ENCODE data around the gene RFX3.

RFX3 gene

GRCh38 chr9:3525836-3526164, at the start of gene RFX3:
TSS of gene RFX3 (minus strand) at chr9:3526001. CDS start at chr9:3395588, 130,413 bp downstream.
- H3K9me3 ChIP-seq (ENCODE audit: control insufficient read depth, insufficient read depth, low read length) = no peaks in the 10 kb centered on the region
- H3K27ac ChIP-seq (ENCODE audit: low read length) = no peak within 1 kb of the TSS
- no CpG with 5 or more reads among the region's 24 CpGs for WGBS (ENCODE audit: insufficient coverage, insufficient read length)
- no peaks in the 10 kb centered on the region for H3K4me1 ChIP-seq (ENCODE audit: control insufficient read depth, insufficient read depth, low read length)
- no peaks in the 10 kb centered on the region for H3K36me3 ChIP-seq (ENCODE audit: control insufficient read depth, insufficient read depth, low read length)
- no peaks in the 10 kb centered on the region for H3K27me3 ChIP-seq (ENCODE audit: control insufficient read depth, insufficient read depth, low read length)
- no peak for DNase-seq (ENCODE audit: low read depth, low spot score)
- peak within 1 kb of the TSS; percentile 91 for H3K4me3 ChIP-seq (ENCODE audit: low read length)

- no peaks in the 10 kb centered on the region for H3K9me3 ChIP-seq (ENCODE audit: control insufficient read depth, insufficient read depth, low read length)
- H3K27ac ChIP-seq (ENCODE audit: low read length) = no peak overlapping the region
- DNase-seq (ENCODE audit: low read depth, low spot score) = no peak
- H3K4me1 ChIP-seq (ENCODE audit: control insufficient read depth, insufficient read depth, low read length) = no peaks in the 10 kb centered on the region
- H3K27me3 ChIP-seq (ENCODE audit: control insufficient read depth, insufficient read depth, low read length) = no peaks in the 10 kb centered on the region
- no peaks in the 10 kb centered on the region for H3K36me3 ChIP-seq (ENCODE audit: control insufficient read depth, insufficient read depth, low read length)
- no CpG with 5 or more reads among the region's 1 CpG for WGBS (ENCODE audit: insufficient coverage, insufficient read length)
- no peak overlapping the region for H3K4me3 ChIP-seq (ENCODE audit: low read length)
These were observed 45.7 kb upstream of the RFX3 start for GRCh38 chr9:3571500-3571899.

GRCh38 chr9:3569529-3569928, 43.7 kb upstream of the RFX3 start:
- H3K4me3 ChIP-seq (ENCODE audit: low read length) = no peak overlapping the region
- DNase-seq (ENCODE audit: low read depth, low spot score) = no peak
- no CpG with 5 or more reads among the region's 1 CpG for WGBS (ENCODE audit: insufficient coverage, insufficient read length)
- H3K4me1 ChIP-seq (ENCODE audit: control insufficient read depth, insufficient read depth, low read length) = no peaks in the 10 kb centered on the region
- no peaks in the 10 kb centered on the region for H3K27me3 ChIP-seq (ENCODE audit: control insufficient read depth, insufficient read depth, low read length)
- no peaks in the 10 kb centered on the region for H3K9me3 ChIP-seq (ENCODE audit: control insufficient read depth, insufficient read depth, low read length)
- H3K27ac ChIP-seq (ENCODE audit: low read length) = no peak overlapping the region
- no peaks in the 10 kb centered on the region for H3K36me3 ChIP-seq (ENCODE audit: control insufficient read depth, insufficient read depth, low read length)

GRCh38 chr9:3567988-3568387, 42.2 kb upstream of the RFX3 start:
- no CpG with 5 or more reads among the region's 6 CpGs for WGBS (ENCODE audit: insufficient coverage, insufficient read length)
- DNase-seq (ENCODE audit: low read depth, low spot score) = no peak
- Histone ChIP-seq H3K36me3 (ENCODE audit: control insufficient read depth, insufficient read depth, low read length) (no peaks in the 10 kb centered on the region), H3K4me1 (ENCODE audit: control insufficient read depth, insufficient read depth, low read length) (no peaks in the 10 kb centered on the region), H3K4me3 (ENCODE audit: low read length) (no peak overlapping the region), H3K27me3 (ENCODE audit: control insufficient read depth, insufficient read depth, low read length) (no peaks in the 10 kb centered on the region), H3K9me3 (ENCODE audit: control insufficient read depth, insufficient read depth, low read length) (no peaks in the 10 kb centered on the region), H3K27ac (ENCODE audit: low read length) (no peak overlapping the region)

- Histone ChIP-seq H3K4me3 (ENCODE audit: low read length) (no peak overlapping the region), H3K27me3 (ENCODE audit: control insufficient read depth, insufficient read depth, low read length) (no peaks in the 10 kb centered on the region), H3K27ac (ENCODE audit: low read length) (no peak overlapping the region), H3K4me1 (ENCODE audit: control insufficient read depth, insufficient read depth, low read length) (no peaks in the 10 kb centered on the region), H3K9me3 (ENCODE audit: control insufficient read depth, insufficient read depth, low read length) (no peaks in the 10 kb centered on the region), H3K36me3 (ENCODE audit: control insufficient read depth, insufficient read depth, low read length) (no peaks in the 10 kb centered on the region)
- no peak for DNase-seq (ENCODE audit: low read depth, low spot score)
- WGBS (ENCODE audit: insufficient coverage, insufficient read length) = no CpG with 5 or more reads among the region's 3 CpGs
These were observed 27.4 kb upstream of the RFX3 start for GRCh38 chr9:3553076-3553765.

GRCh38 chr9:3549225-3549624, 23.4 kb upstream of the RFX3 start:
- Histone ChIP-seq H3K27ac (ENCODE audit: low read length) (no peak overlapping the region), H3K9me3 (ENCODE audit: control insufficient read depth, insufficient read depth, low read length) (no peaks in the 10 kb centered on the region), H3K4me1 (ENCODE audit: control insufficient read depth, insufficient read depth, low read length) (no peaks in the 10 kb centered on the region), H3K36me3 (ENCODE audit: control insufficient read depth, insufficient read depth, low read length) (no peaks in the 10 kb centered on the region), H3K4me3 (ENCODE audit: low read length) (no peak overlapping the region), H3K27me3 (ENCODE audit: control insufficient read depth, insufficient read depth, low read length) (no peaks in the 10 kb centered on the region)
- no peak for DNase-seq (ENCODE audit: low read depth, low spot score)

GRCh38 chr9:3548648-3549047, 22.8 kb upstream of the RFX3 start:
- WGBS (ENCODE audit: insufficient coverage, insufficient read length) = no CpG with 5 or more reads among the region's 1 CpG

GRCh38 chr9:3541206-3541605, 15.4 kb upstream of the RFX3 start:
- no peaks in the 10 kb centered on the region for H3K36me3 ChIP-seq (ENCODE audit: control insufficient read depth, insufficient read depth, low read length)
- DNase-seq (ENCODE audit: low read depth, low spot score) = no peak
- no peaks in the 10 kb centered on the region for H3K4me1 ChIP-seq (ENCODE audit: control insufficient read depth, insufficient read depth, low read length)
- WGBS (ENCODE audit: insufficient coverage, insufficient read length) = no CpG with 5 or more reads among the region's 1 CpG
- H3K9me3 ChIP-seq (ENCODE audit: control insufficient read depth, insufficient read depth, low read length) = no peaks in the 10 kb centered on the region
- no peaks in the 10 kb centered on the region for H3K27me3 ChIP-seq (ENCODE audit: control insufficient read depth, insufficient read depth, low read length)
- H3K27ac ChIP-seq (ENCODE audit: low read length) = no peak overlapping the region
- no peak overlapping the region for H3K4me3 ChIP-seq (ENCODE audit: low read length)

More at GRCh38 chr9:3548648-3549047, 22.8 kb upstream of the RFX3 start:
- no peak for DNase-seq (ENCODE audit: low read depth, low spot score)
- no peaks in the 10 kb centered on the region for H3K4me1 ChIP-seq (ENCODE audit: control insufficient read depth, insufficient read depth, low read length)
- no peak overlapping the region for H3K27ac ChIP-seq (ENCODE audit: low read length)
- H3K36me3 ChIP-seq (ENCODE audit: control insufficient read depth, insufficient read depth, low read length) = no peaks in the 10 kb centered on the region
- H3K27me3 ChIP-seq (ENCODE audit: control insufficient read depth, insufficient read depth, low read length) = no peaks in the 10 kb centered on the region
- no peaks in the 10 kb centered on the region for H3K9me3 ChIP-seq (ENCODE audit: control insufficient read depth, insufficient read depth, low read length)
- H3K4me3 ChIP-seq (ENCODE audit: low read length) = no peak overlapping the region

- Histone ChIP-seq H3K4me1 (ENCODE audit: control insufficient read depth, insufficient read depth, low read length) (no peaks in the 10 kb centered on the region), H3K4me3 (ENCODE audit: low read length) (no peak overlapping the region), H3K27me3 (ENCODE audit: control insufficient read depth, insufficient read depth, low read length) (no peaks in the 10 kb centered on the region), H3K27ac (ENCODE audit: low read length) (no peak overlapping the region), H3K9me3 (ENCODE audit: control insufficient read depth, insufficient read depth, low read length) (no peaks in the 10 kb centered on the region), H3K36me3 (ENCODE audit: control insufficient read depth, insufficient read depth, low read length) (no peaks in the 10 kb centered on the region)
- 100% methylated on average over 2 of the region's 6 CpGs for WGBS (ENCODE audit: insufficient coverage, insufficient read length)
- DNase-seq (ENCODE audit: low read depth, low spot score) = no peak
These were observed 9.0 kb upstream of the RFX3 start for GRCh38 chr9:3534614-3535404.

- DNase-seq (ENCODE audit: low read depth, low spot score) = no peak
These were observed 6.4 kb upstream of the RFX3 start for GRCh38 chr9:3532158-3532557.

GRCh38 chr9:3528451-3528850, 2.6 kb upstream of the RFX3 start:
- Histone ChIP-seq H3K9me3 (ENCODE audit: control insufficient read depth, insufficient read depth, low read length) (no peaks in the 10 kb centered on the region), H3K36me3 (ENCODE audit: control insufficient read depth, insufficient read depth, low read length) (no peaks in the 10 kb centered on the region), H3K4me3 (ENCODE audit: low read length) (no peak overlapping the region), H3K4me1 (ENCODE audit: control insufficient read depth, insufficient read depth, low read length) (no peaks in the 10 kb centered on the region), H3K27ac (ENCODE audit: low read length) (no peak overlapping the region), H3K27me3 (ENCODE audit: control insufficient read depth, insufficient read depth, low read length) (no peaks in the 10 kb centered on the region)
- WGBS (ENCODE audit: insufficient coverage, insufficient read length) = no CpG with 5 or more reads among the region's 7 CpGs
- DNase-seq (ENCODE audit: low read depth, low spot score) = no peak

More at GRCh38 chr9:3532158-3532557, 6.4 kb upstream of the RFX3 start:
- H3K27me3 ChIP-seq (ENCODE audit: control insufficient read depth, insufficient read depth, low read length) = no peaks in the 10 kb centered on the region
- no peaks in the 10 kb centered on the region for H3K36me3 ChIP-seq (ENCODE audit: control insufficient read depth, insufficient read depth, low read length)
- H3K4me3 ChIP-seq (ENCODE audit: low read length) = no peak overlapping the region
- no peaks in the 10 kb centered on the region for H3K9me3 ChIP-seq (ENCODE audit: control insufficient read depth, insufficient read depth, low read length)
- no peaks in the 10 kb centered on the region for H3K4me1 ChIP-seq (ENCODE audit: control insufficient read depth, insufficient read depth, low read length)
- H3K27ac ChIP-seq (ENCODE audit: low read length) = no peak overlapping the region
